Activated CD4-positive, CD25-positive, alpha-beta regulatory T cell treated with anti-CD3 and anti-CD28 coated beads, Interleukin-2, amount 50 U/mL, for 24 hours (primary cell): ENCODE data around the gene IGF1R.
"Not testable (repeated sequence)": the region's sequence is repeated elsewhere in the genome, so short reads cannot be mapped to it uniquely, and the experiment has no call there.

Experiments used
- ATAC-seq, 2 donors: fragments of 150-1000 bp; cut with Tn5 transposase; one replicate each; pipeline ENCODE4 v1.10.0; 2021; ENCODE audit warnings: mild to moderate bottlenecking in 1 of 2, moderate library complexity in 1 of 2

The IGF1R gene

DNA sequence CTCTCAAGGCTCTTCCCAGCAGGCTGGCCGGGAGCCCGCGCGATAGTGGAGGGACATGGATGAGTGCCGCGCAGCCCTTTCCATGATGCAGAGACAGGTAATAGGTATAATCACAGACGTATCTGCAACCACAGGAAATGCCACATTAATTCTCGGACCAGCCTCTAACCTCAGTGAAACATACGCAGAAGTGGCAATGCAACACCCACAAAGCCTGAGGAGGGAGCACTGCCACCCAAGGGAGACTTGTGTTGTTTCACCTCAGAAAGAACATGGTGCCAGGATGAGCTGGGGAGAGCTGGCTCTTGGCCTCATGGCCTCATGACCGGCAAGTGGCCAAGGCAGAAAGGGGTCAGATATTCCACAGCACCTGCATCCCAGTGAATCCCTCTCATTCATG is 320.2 kb downstream of the IGF1R start:
- no peak for ATAC-seq

DNA sequence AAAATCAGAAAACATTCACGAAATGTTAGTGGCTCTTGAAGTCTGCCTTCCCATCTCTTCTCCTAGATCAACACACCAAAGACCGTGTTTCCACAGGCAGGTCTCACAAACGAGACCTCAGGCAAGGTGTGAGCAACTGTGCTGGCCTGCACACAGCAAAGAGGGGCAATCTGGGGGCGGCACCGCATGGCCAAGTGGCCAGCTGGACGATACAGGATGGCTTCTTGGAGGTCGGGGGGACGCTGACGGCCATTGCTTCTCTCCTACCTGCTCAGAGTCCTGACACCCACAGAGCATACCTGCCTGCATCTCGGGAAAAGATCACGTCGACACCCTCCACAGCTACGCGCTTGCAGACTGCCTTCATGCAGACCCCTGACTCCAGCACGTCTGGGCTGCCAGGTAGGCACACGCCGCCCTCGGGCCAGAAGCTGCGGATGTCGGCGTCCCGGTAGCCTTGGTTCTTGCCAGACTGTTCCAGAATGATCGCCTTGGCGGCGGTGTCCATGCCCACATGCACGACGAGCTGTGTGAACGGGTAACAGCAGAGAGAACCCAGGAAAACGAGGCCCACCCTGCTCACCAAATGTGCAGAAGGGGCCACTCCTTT is 320.9 kb downstream of the IGF1R start:
- ATAC-seq: no peak

DNA sequence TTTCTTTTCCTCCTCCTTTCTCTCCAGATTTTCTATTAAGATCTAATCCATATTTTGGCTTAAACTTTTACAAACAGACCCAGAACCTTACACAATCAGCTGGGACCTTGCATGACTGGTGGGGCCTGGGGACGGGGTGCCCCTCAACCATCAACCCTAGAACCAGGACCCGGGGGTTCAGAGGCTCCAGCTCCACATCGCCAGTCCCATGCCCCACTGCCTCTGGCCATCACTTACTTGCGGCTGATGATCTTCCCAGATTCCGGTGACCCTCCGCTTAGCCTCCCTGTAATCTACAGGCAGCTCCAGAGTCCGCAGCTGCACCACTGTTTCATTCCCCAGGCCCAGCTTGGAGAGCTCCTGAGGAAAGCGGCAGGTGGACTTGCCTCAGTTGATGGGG is 322.5 kb downstream of the IGF1R start:
- no peak for ATAC-seq

DNA sequence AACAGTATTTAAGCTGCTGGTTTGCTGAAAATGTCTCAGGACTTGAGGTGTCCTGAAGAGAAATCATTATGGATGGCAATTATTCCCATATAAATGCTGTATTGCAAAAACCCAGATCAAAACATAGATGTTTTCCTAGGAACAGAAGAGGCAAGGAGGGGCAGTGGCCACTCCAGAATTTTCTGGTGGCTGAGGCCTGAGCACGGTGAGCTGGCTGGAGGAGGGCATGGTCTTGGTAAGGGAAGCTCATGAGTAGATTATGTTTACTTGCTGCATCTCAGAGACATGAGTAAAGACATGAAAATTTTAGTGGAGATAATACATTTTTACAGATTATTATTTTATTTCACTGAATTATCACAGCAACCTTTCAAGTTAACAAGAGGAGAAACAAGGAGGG is 328.2 kb downstream of the IGF1R start:
- ATAC-seq: no peak

DNA sequence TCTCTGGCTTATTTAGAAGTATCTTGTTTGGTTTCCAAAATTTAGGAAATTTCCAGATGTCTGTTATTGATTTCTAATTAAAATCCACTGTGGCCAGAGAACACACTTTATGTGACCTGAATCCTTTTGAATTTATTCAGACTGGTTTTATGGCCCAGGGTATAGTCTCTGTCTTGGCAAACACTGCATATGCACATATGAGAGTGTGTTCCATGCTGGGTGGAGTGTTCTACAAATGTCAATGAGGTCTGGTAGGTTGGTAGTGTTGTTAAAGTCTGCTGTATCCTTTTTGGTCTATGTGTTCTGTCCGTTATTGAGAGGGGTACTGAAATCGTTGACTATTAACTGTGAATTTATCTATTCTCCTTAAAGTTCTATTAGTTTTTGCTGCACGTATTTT is 329.1 kb downstream of the IGF1R start:
- no peak for ATAC-seq

DNA sequence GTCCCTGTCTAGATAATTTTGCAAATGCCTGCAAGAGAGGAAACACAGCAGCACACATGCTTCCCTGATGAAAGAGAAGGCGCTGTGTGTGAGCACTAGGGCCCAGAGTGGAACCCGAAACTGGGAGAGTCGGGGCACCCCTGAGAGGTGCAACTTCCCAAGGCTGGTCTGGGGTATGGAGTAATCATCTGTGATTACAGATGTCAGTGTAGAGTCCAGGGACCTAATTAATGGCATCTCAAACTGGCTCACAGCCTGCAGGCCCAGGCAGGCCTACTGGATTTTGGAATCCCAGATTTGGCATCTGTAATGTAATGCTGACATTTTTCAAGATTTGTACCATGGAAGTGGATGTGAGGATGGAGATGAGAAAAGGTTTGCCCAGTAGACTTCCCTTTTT is 329.8 kb downstream of the IGF1R start:
- no peak for ATAC-seq

DNA sequence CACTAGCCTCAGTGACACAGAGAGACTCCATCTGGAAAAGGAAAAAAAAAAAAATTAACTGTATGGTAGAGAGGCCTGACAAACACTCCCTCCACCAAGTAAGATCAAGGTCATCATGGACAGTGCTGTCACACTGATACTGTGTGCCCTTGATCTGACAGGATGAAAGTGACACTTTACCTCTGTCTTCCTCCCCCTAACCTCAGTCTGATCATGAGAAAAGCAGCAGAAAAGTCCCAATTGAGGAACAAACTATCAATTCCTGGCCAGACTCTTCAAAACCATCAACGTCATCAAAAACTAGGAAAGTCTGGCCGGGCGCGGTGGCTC is 332.5 kb downstream of the IGF1R start:
- ATAC-seq: no peak

DNA sequence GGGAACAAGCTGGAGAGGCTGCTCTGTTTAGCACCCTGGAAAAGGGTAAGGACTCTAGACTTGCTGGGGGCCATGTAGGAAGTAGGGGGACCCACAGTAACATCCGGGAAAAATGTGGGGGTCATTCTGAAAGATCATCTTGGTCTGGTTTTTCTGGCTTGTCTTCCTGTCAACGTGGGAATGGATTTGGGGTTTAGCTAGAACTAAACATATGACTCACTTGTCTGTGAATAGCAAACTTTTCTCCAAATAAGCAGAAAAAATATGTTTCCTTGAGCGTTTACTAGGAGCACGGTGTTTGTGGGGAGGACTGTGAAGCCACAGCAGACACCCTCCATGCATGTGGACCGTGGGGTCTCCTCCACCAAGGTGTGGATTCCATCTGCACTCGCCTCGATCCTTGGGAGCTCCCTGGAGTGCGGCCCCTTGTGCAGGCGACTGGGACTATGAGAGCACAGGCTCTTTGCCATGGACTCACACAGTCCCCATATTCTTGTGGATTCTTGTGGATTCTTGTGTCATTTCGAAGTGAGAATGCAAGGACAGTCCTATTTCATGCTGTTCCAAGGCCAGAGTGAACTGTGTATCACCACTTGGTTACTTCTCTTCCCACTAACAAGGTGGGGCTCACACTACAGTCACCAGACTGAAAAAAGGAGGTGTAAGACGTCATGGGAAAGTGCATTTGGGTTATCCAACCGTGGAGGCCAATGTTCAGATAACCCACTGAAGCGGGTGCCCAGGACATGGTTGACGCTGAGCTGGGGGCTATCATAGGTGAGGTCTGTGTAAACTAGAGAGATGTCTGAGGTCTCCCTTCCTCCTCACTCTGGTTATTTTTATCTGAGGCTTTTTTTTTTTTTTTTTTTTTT is 333.7 kb downstream of the IGF1R start:
- no peak for ATAC-seq

DNA sequence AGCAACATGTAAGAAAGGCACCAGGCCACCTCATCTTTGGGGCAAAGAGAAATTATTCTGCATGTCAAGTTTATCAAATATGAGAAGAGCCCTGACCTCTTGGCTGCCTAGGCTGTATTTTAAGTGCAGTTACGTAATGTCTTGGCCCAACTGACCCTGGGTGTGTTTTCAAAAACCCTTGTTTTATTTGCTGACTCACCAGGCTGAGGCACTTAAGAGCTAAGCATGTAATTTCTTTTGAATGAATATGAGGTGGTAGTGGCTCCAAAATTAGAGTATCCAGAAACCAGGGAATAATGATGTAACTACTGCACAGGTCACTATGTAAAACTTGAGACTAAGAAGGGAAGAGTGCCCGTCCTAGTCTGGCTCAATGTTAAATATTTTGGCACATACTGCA is 335.0 kb downstream of the IGF1R start:
- no peak for ATAC-seq

DNA sequence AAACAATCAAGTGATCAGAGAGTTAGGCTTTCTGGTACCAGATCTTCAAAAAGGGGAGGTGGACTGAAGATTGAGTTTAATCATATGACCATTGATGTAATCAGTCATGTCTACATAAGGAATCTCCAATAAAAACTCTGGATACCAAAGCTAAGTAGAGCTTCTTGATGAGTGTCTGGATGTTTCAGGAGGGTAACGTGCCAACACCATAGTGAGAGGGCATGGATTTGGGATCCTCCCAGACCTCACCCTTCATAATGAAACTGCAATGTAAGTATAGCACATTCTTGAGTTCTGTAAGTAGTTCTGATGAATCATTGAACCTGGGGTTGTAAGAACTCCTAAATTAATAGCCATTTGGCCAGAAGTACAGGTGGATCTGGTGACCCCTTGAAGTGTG is 337.9 kb downstream of the IGF1R start:
- no peak for ATAC-seq

DNA sequence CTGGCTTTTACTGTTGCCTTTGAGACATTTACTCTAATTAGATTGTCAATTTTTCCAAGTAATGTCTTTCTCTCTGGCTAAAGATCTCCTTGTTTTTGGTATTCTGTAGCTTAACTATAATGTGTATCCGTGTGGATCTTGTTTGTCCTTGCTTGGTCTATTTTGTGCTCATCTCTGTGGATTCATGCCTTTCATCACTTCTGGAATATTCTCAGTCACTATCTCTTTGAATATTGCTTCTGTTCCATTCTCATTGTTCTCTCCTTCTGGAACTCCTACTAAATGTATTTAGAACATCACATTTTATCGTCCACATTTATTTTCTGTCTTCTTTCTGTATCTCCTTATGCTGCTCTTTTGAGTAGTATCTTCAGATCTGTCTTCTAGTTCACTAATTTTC is 346.6 kb downstream of the IGF1R start:
- ATAC-seq: no peak

DNA sequence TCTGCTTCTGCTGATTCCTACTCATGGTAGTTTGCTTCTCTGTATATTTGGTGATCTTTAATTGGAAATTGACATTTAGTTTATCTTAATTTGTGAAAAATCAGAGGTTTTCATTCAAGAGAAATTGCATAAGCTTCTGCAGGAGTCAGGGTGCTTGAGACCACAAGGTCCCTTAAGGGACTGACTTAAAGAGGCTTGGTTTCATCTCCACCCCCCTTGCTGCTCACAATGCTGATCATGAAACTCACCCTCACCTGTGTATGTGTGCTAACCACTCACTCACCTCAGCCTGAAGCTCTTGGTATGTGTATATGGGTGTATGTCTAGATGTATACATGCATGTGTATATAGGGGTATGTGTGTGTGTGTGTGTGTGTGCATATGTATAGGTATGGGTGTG is 347.8 kb downstream of the IGF1R start:
- ATAC-seq: no peak

DNA sequence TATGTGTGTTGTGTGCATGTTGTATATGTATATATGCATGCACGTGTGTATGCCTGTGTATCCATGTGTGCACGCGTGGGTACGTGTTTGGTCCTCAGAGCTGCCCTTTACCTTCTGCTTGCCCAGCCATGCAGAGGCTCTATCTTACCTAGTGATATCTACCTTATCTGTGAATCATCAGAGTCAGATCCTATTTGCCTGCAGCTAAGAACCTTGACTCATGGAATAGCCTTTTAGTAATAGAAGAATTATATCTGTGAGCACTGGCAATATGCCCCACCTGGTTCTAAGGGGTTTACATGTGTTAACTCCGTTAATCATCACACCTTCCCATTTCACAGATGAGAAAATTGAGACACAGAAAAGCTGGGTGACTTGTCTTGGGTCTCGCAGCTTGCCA is 348.3 kb downstream of the IGF1R start:
- no peak for ATAC-seq

DNA sequence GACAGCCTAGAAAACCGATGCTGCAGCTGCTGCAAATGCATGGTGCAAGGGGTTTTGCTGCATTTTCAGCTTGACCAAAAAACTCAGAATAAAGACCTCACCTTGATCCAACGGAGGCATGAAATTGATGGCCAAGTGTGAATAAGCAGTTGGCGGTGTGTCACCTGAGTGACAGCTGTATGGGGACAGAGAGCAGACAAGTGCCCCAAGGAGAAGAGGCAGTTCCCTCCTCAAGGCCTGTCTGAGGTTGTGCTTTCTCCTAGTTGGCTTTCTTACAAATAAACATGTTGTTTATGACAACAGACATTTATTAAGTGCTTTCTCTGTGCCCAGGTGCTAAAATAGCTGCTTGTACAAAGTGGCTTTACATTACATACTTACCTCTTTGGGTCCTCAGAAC is 349.0 kb downstream of the IGF1R start:
- no peak for ATAC-seq

DNA sequence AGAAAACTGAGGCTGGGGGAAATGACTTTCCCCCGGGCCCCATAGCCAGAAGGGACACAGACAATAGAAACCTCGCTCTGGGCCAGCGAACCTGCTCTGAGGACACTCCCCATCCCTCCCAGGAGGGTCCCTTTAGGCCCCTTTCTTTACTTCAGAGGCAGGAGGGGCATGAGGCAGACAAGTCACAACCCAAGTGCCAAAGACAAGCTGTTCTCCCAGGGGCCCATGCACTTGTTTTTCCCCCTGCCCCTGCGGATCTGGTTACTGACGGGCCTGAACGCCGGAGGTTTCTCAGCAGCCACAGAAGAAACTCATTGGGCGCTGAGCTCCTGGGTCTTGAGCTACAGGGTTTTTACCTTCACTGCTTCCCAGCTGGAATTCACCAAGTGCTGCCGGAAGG is 349.4 kb downstream of the IGF1R start:
- ATAC-seq: no peak

DNA sequence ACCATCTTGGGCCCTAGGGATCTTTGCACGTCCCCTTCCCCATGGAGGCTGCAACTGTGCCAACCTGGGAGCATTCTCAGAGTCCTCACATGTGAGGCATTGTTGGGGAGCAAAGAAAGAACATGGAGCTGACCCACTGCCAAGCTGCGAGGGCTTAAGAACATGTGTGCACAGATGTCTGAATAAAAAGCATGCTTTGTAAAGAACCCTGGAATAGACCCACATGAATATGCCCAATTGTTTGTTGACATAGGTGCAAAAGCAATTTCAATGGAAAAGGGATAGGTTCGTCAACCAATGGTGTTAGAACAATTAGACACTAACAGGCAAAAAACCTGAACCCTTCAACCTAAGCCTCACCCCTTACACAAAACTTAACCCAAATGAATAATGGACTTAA is 349.9 kb downstream of the IGF1R start:
- no peak for ATAC-seq

DNA sequence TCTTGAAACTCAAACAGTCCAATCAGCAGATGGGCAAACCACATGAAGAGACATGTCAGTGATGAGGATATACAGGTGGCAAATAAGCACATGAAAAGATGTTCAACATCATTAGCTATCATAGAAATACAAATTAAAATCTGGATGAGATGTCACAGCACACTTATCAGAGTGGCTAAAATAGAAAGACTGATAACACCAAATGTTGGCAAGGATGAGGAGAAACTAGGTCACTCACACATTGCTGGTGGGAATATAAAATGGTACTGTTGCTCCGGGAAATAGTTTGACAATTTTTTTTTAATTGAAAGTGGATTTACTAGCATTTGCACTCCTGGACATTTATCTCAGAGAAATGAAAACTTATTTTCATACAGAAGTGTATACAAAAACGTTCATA is 350.9 kb downstream of the IGF1R start:
- ATAC-seq: no peak

DNA sequence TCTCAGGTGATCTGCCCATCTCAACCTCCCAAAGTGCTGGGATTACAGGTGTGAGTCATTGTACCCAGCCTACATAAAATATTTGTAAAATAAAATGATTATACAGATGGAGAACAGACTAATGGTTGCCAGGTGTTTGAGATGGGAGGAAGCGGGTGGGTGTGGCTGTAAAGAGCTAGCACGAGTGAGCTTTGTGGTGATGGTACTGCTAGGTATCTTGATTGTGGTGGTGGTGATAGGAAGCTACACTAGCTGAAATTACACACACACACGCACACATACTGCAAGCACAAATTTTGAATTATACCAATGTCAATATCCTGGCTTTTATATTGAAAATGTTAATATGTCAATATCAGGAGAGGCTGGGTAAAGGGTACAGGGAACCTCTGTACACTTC is 353.9 kb downstream of the IGF1R start:
- no peak for ATAC-seq

DNA sequence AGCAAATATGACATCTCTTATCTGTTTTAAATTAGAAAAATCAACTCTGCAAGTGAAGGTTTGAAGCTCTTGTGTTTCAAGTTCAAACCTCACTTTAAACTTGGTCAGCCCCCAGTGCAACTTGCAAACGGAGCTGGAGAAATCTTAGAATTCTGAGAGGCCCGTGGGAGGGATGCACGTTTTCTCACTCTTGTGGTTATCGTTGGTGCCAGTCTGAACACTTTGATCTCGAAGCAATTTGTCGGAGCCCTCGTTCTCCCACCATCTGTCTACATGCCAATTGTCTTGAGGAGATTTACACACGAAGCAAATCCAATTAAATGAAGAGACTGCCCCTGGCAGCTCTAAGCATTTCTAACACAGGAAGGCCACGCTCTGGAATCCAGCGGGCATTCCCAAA is 355.0 kb downstream of the IGF1R start:
- not testable (repeated sequence) for ATAC-seq

DNA sequence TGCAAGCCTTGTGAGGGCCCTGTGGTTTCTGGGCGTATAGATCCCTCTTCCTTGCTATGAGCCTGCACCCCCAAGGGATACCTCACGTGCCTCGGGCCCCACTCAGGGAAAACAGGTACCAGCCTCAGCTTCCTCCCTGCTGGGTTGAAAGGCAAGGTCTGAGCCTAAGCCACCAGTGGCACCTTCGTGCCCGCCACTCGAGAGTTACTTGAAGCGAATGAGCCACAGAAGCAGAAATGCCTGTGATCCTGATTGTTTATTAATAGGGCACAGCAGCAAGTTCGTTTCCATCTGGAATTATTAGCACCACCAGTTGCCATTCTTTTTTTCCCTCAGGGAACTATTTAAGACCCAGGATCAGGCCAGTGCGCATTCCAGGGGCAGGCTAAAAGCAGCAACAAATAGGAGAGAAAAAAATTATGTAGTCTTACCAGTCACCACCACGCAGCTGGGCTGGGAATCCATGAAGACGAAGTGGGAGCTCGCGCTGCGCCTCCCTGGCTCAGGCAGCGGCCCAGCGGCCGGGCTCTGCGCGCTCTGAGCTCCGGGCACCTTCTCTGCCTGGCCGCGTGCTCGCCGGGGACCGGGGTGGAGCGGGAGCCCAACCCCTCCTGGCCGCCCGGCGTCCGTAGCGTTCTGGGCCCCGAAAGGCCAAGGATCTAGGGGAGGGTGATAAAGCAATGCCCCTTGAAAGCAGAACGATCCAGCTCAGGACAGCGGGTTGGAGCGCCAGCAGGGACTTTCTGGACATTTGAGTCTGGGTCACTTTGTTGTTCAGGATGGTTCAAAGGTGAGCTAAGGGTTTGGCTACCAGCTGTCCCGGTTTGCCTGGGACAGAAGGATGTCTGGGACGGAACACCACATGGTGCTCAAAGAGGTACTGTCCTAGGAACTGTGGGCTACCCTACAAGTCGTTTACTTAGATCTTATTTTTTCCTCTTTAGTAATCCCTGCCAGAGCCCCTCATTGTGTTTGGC is 356.9 kb downstream of the IGF1R start:
- not testable (repeated sequence) for ATAC-seq

DNA sequence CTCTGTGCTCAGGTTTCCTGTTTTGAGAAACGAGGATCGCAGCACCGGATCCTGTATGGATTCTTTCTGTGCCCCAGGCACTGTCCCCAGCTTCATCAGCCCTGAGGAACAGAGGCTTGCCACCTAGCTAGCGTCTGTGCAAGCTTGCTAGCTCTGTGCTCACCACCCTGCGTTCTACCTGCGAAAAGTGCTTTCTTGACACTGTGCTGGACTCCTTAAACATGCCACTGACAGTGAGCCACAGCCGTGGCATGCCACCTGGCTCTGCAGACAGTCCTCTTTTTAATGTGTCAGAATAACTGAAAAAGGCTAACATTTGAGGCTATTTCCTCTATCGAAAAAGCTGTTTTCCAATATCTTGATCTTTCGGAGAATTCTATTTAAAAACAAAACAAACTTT is 357.8 kb downstream of the IGF1R start:
- no peak for ATAC-seq

DNA sequence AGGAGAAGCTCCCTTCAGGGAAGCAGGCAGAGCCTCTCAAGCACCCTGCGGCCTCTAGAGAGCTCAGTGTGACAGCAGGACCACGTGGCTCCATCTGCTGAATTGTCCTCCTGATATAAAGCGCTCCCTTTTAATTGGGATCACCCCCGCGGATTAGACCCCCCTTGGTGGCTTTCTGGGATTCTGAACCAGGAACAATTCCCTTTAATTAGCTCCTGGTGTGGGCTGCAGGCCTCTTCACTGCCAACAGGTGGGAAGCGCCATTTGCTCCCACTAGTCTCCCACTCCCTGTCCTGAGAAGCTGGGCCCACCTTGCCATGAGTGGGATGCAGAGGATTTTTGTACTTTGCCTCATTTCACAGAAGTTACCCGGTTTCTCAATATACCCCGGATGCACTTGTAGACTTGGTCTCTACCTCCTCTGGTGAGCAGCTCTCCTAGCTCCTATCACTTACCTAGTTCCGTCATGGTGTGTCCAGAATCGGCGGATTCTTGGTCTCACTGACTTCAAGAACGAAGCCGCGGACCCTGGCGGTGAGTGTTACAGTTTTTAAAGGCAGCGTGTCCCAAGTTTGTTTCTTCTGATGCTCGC is 358.7 kb downstream of the IGF1R start:
- no peak for ATAC-seq

DNA sequence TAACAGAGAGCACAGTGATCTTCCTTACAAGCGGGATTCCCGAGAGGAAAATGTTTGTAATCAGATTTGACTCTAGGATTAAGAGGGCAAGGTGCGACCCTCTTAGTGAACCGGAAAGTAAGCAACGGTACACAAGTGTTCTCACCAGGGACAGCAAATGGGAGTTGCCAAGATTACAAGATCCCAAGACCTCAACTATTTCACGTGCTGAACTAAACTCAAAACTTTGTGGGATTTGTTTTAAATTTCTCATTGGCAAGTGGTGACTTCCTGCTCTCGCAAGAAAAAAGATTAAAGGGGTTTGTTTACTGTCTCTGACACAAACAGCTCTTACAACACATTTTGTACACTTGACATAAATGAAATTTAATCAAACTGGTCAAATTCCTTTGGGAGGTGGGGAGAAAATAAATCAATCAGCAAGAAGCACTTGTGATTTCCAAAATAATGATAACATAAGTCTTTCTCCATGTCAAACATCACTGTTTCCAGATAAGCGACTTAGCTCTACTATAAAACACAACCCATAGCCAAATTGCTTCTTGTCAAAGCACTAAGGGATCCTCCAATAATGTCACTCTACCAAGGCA is 361.5 kb downstream of the IGF1R start:
- no peak for ATAC-seq
